HEK293T (cell line): ENCODE data around the gene MAGI2.

Source experiments
- CTCF ChIA-PET: fragments of 350-600 bp; formaldehyde crosslinking; extraction: SDS; loops from one replicate; lab custom pipeline; 2021; ENCODE audit warnings: antibody characterized with exemption, inconsistent platforms; lab: Yijun Ruan, JAX
- POLR2A ChIA-PET: fragments of 350-600 bp; formaldehyde crosslinking; extraction: SDS; loops from one replicate; lab custom pipeline; 2020; ENCODE audit warnings: antibody characterized with exemption, inconsistent platforms; lab: Yijun Ruan, JAX
- DNase-seq: peaks from one replicate; pipeline ENCODE4 v3.0.0; 2012; ENCODE audit warnings: mixed read lengths; ENCODE audit errors: extremely low spot score
- ARNT ChIP-seq: fragments of 450-650 bp; IDR thresholded peaks from 2 replicates; pipeline ENCODE4 v1.6.1; 2017; ENCODE audit warnings: mild to moderate bottlenecking
- BHLHE40 ChIP-seq: fragments of 450-650 bp; IDR thresholded peaks from 2 replicates; pipeline ENCODE4 v1.6.1; 2016; ENCODE audit warnings: mild to moderate bottlenecking, moderate library complexity, borderline replicate concordance
- CTBP1 ChIP-seq: fragments of 450-650 bp; IDR thresholded peaks from 2 replicates; pipeline ENCODE4 v1.6.1; 2016; ENCODE audit warnings: borderline replicate concordance
- ELF4 ChIP-seq: fragments of 450-650 bp; IDR thresholded peaks from 2 replicates; pipeline ENCODE4 v1.6.1; 2017; ENCODE audit warnings: antibody characterized with exemption
- FOXA1 ChIP-seq: fragments of 450-650 bp; IDR thresholded peaks from 2 replicates; pipeline ENCODE4 v1.6.1; 2016; ENCODE audit warnings: mild to moderate bottlenecking
- FOXK2 ChIP-seq: fragments of 450-650 bp; IDR thresholded peaks from 2 replicates; pipeline ENCODE4 v1.6.1; 2016; ENCODE audit warnings: mild to moderate bottlenecking
- FOXM1 ChIP-seq: fragments of 450-650 bp; IDR thresholded peaks from 2 replicates; pipeline ENCODE4 v1.6.1; 2017; ENCODE audit warnings: mild to moderate bottlenecking, borderline replicate concordance
- HDGF ChIP-seq: fragments of 450-650 bp; IDR thresholded peaks from 2 replicates; pipeline ENCODE4 v1.6.1; 2017; ENCODE audit warnings: antibody characterized with exemption, borderline replicate concordance
- L3MBTL2 ChIP-seq: fragments of 450-650 bp; conservative IDR thresholded peaks from 2 replicates; pipeline ENCODE4 v1.6.1; 2016; ENCODE audit warnings: mild to moderate bottlenecking
- LEF1 ChIP-seq: fragments of 450-650 bp; IDR thresholded peaks from 2 replicates; pipeline ENCODE4 v1.6.1; 2017; ENCODE audit warnings: mild to moderate bottlenecking, borderline replicate concordance
- NFRKB ChIP-seq: fragments of 450-650 bp; IDR thresholded peaks from 2 replicates; pipeline ENCODE4 v1.6.1; 2016; ENCODE audit warnings: mild to moderate bottlenecking, moderate library complexity
- SP1 ChIP-seq: fragments of 450-650 bp; IDR thresholded peaks from 2 replicates; pipeline ENCODE4 v1.6.1; 2017
- SUZ12 ChIP-seq: fragments of 450-650 bp; IDR thresholded peaks from 2 replicates; pipeline ENCODE4 v1.6.1; 2016; ENCODE audit warnings: mild to moderate bottlenecking
- TARDBP ChIP-seq: fragments of 450-650 bp; IDR thresholded peaks from 2 replicates; pipeline ENCODE4 v1.6.1; 2016
- ZNF384 ChIP-seq: fragments of 450-650 bp; IDR thresholded peaks from 2 replicates; pipeline ENCODE4 v1.6.1; 2016
- TF ChIP-seq, protein P1 (sequence below): fragments of 450-650 bp; IDR thresholded peaks from 2 replicates; pipeline ENCODE4 v1.6.1; 2016

MAGI2 gene

DNA sequence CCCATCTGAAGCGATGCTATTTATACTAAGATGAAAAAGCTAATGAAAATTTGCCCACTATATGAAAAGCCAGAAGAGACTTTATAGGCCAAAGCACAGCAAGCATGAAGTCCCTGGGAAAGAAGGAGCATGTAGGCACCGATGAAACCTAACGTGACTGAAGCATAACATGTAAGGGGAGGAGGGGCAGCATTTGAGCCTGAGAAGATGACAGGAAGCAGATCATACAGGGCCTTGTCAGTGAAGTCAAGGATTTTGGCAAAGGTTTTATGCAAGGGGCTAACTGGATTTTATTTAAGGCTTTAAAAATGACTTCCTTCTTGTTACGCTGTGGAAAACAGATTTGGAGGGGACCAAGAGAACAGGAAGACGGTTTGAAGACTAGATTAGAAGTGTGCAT, 910.9 kb downstream of the MAGI2 start:
- DNase-seq = no peak
- POLR2A ChIA-PET = no interaction called here
- CTCF ChIA-PET = interaction anchor here (0.6 kb wide), 1 partner anchor 1145 kb away, joined by 3 read pairs; no protein-coding TSS in a partner anchor
- no peak for TF ChIP-seq FOXK2
- TF ChIP-seq ELF4 = no peak
- TF ChIP-seq SUZ12 = no peak
- TF ChIP-seq NFRKB = no peak
- no peak for TF ChIP-seq ZNF384
- TF ChIP-seq SP1 = no peak
- TF ChIP-seq BHLHE40 = no peak
- TF ChIP-seq CTBP1 = no peak
- no peak for TF ChIP-seq ARNT
- no peak for TF ChIP-seq FOXM1
- TF ChIP-seq TARDBP = no peak
- no peak for TF ChIP-seq HDGF
- TF ChIP-seq LEF1 = no peak
- TF ChIP-seq FOXA1 = no peak
- no peak for TF ChIP-seq L3MBTL2
- TF ChIP-seq, protein P1, sequence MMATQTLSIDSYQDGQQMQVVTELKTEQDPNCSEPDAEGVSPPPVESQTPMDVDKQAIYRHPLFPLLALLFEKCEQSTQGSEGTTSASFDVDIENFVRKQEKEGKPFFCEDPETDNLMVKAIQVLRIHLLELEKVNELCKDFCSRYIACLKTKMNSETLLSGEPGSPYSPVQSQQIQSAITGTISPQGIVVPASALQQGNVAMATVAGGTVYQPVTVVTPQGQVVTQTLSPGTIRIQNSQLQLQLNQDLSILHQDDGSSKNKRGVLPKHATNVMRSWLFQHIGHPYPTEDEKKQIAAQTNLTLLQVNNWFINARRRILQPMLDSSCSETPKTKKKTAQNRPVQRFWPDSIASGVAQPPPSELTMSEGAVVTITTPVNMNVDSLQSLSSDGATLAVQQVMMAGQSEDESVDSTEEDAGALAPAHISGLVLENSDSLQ = no peak

DNA sequence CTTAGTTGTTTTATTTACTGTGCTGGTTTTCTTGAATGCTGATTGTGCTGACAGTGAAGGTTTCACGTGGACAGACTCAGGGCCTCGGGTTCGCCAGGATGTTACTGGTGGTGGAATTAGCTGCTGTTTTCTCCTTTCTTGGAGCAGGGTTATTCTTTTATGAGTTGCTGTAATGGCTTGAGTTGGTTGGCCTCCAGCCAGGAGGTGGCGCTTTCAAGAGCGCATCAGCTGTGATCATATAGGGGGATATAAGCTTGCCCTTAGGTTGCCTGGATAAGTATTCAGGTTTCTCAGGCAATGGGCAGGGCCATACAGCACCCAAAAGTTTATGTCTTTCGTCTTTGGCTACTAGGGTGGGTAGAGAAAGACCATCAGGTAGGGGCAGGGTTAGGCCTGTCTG, 913.6 kb downstream of the MAGI2 start:
- CTCF ChIA-PET = no interaction called here
- no peak for DNase-seq
- POLR2A ChIA-PET = no interaction called here
- TF ChIP-seq, protein P1 = no peak
- TF ChIP-seq FOXK2 = no peak
- TF ChIP-seq CTBP1 = no peak
- TF ChIP-seq ELF4 = no peak
- no peak for TF ChIP-seq TARDBP
- TF ChIP-seq ARNT = no peak
- TF ChIP-seq SP1 = no peak
- TF ChIP-seq FOXM1 = no peak
- no peak for TF ChIP-seq FOXA1
- TF ChIP-seq LEF1 = no peak
- TF ChIP-seq SUZ12 = no peak
- TF ChIP-seq L3MBTL2 = no peak
- no peak for TF ChIP-seq NFRKB
- TF ChIP-seq HDGF = no peak
- TF ChIP-seq ZNF384 = no peak
- no peak for TF ChIP-seq BHLHE40

DNA sequence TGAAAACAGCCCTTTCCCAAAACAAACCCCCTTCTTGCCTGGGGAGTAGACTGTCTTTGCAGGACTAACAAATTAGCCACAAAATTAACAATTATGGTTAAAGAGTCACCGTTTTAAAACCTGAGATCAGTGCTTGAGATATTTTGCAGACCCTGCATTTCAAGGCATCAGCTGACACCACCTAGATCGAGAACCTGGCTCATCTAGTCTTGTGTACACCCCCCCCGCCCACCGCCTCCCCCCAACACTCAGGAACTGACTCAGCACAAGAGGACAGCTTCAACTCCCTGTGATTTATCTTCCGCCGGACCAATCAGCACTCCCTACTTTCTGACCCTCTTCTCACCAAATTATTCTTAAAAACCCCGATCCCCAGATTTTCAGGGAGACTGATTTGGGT, 917.8 kb downstream of the MAGI2 start:
- TF ChIP-seq LEF1 = no peak
- TF ChIP-seq HDGF = no peak
- TF ChIP-seq, protein P1 = no peak
- no peak for TF ChIP-seq ELF4
- TF ChIP-seq FOXK2 = no peak
- no peak for TF ChIP-seq BHLHE40
- no peak for TF ChIP-seq FOXM1
- no peak for TF ChIP-seq SP1
- TF ChIP-seq TARDBP = no peak
- no peak for TF ChIP-seq ARNT
- TF ChIP-seq SUZ12 = no peak
- CTCF ChIA-PET = no interaction called here
- no peak for DNase-seq
- POLR2A ChIA-PET = no interaction called here

DNA sequence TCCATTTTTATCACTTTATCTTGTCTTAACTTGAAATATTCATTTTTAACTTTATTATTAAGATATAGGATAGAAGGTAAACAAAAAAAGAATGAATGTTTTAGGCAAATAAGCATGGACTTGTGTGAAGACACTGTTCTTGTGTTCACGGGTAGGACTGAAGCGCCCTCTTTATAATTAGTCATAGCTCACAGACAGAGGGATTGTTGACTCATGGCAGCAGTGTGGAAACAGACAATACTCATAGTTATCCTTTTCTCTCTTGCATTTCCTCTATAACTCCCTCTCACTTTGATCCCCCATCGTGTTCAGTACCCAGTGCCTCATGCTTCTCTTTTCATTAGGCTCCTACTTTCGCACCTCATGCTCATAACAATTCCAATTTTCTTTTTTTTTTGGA, 923.1 kb downstream of the MAGI2 start:
- CTCF ChIA-PET = no interaction called here
- no peak for DNase-seq
- no peak for TF ChIP-seq FOXK2
- TF ChIP-seq TARDBP = no peak
- TF ChIP-seq FOXM1 = no peak
- no peak for TF ChIP-seq CTBP1
- no peak for TF ChIP-seq BHLHE40
- no peak for TF ChIP-seq SUZ12
- no peak for TF ChIP-seq NFRKB
- TF ChIP-seq, protein P1 = no peak
- TF ChIP-seq ARNT = no peak
- no peak for TF ChIP-seq HDGF
- no peak for TF ChIP-seq L3MBTL2
- no peak for TF ChIP-seq SP1
- TF ChIP-seq ZNF384 = no peak
- no peak for TF ChIP-seq LEF1
- no peak for TF ChIP-seq ELF4
- no peak for TF ChIP-seq FOXA1
- POLR2A ChIA-PET = no interaction called here

DNA sequence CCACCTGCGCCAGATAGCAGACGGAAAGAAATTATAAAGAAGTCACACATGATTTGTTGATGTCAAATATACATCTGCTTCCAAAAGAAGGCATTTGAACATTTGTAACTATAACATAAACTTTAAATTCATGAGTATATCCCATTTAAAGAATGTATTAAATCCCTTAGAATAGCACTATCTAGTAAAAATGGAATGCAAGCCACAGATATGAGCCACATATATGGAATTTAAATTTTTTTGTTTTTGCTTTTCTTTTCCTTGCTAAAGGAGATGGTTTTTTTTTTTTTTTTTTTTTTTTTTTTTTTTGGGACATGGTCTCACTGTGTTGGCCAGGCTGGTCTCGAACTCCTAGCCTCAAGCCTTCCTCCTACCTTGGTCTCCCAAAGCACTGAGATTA, 924.1 kb downstream of the MAGI2 start:
- DNase-seq = no peak
- TF ChIP-seq SUZ12 (no peak), HDGF (no peak), L3MBTL2 (no peak), FOXA1 (no peak), TARDBP (no peak), ARNT (no peak), CTBP1 (no peak)
- TF ChIP-seq, protein P1 = no peak
- CTCF ChIA-PET = no interaction called here
- POLR2A ChIA-PET = no interaction called here

DNA sequence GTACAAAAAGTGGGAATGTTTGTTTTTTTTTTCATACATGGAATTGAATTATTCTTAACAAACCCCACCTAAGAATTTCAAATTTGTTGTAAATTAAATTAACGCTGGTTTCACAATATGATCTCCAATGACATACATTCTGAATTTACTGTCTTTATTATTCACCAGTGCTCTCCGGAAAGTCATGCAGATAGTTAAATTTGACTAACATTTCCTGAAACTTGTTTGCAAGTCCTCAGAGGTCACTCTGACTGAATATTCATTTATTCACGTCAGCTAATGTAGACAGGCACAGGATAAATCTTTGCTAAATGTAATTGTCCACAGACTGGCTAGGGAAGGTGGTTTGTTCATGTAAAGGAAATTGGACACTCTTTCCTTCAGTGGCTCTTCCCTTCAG, 924.5 kb downstream of the MAGI2 start:
- CTCF ChIA-PET = no interaction called here
- no peak for DNase-seq
- TF ChIP-seq BHLHE40 (no peak), ZNF384 (no peak), ARNT (no peak), NFRKB (no peak), L3MBTL2 (no peak), FOXM1 (no peak), HDGF (no peak), FOXK2 (no peak), SP1 (no peak), TARDBP (no peak), FOXA1 (no peak), ELF4 (no peak), LEF1 (no peak), CTBP1 (no peak)
- TF ChIP-seq, protein P1 = no peak
- POLR2A ChIA-PET = no interaction called here
